Skeletal muscle satellite cell (primary cell): Measurements from ENCODE around the gene PMP22.

Experiments used
- H3K27me3 ChIP-seq: 2 replicates; pipeline ENCODE4 v1.7.0; 2013; ENCODE audit warnings: low read length; ENCODE audit not compliant: control insufficient read depth, insufficient read depth
- H3K36me3 ChIP-seq: 2 replicates; pipeline ENCODE4 v1.7.0; 2013; ENCODE audit warnings: mild to moderate bottlenecking, control low read depth, low read length; ENCODE audit not compliant: insufficient read depth
- H3K4me1 ChIP-seq: 2 replicates; pipeline ENCODE4 v1.7.0; 2013; ENCODE audit warnings: low read length; ENCODE audit not compliant: control insufficient read depth, insufficient read depth
- H3K4me2 ChIP-seq: 2 replicates; pipeline ENCODE4 v1.7.0; 2013; ENCODE audit warnings: mild to moderate bottlenecking, low read length
- H3K4me3 ChIP-seq: 2 replicates; pipeline ENCODE4 v1.7.0; 2013; ENCODE audit warnings: low read length
- H3K9ac ChIP-seq: 2 replicates; pipeline ENCODE4 v1.7.0; 2013; ENCODE audit warnings: mild to moderate bottlenecking, low read depth, low read length, moderate library complexity
- H3K9me3 ChIP-seq: replicated peaks from 2 replicates; pipeline ENCODE4 v1.7.0; 2013; ENCODE audit warnings: mild to moderate bottlenecking, control low read depth, low read length

The PMP22 gene

GRCh38 chr17:15247891-15248529 is 17.1 kb downstream of the PMP22 start:
- Histone ChIP-seq H3K27me3 (no peaks in the 10 kb centered on the region), H3K9ac (no peak overlapping the region), H3K9me3 (no peaks in the 10 kb centered on the region), H3K4me3 (no peak overlapping the region), H3K4me1 (peaks cover 8% of the 10 kb centered on the region), H3K36me3 (peaks cover 42% of the 10 kb centered on the region), H3K4me2 (no peak overlapping the region)

GRCh38 chr17:15245054-15245453 is 20.1 kb downstream of the PMP22 start:
- no peak overlapping the region for H3K4me2 ChIP-seq
- H3K9ac ChIP-seq: no peak overlapping the region
- peaks cover 23% of the 10 kb centered on the region for H3K36me3 ChIP-seq
- no peaks in the 10 kb centered on the region for H3K27me3 ChIP-seq
- H3K4me3 ChIP-seq: no peak overlapping the region
- H3K4me1 ChIP-seq: peaks cover 8% of the 10 kb centered on the region
- H3K9me3 ChIP-seq: no peaks in the 10 kb centered on the region

DNA sequence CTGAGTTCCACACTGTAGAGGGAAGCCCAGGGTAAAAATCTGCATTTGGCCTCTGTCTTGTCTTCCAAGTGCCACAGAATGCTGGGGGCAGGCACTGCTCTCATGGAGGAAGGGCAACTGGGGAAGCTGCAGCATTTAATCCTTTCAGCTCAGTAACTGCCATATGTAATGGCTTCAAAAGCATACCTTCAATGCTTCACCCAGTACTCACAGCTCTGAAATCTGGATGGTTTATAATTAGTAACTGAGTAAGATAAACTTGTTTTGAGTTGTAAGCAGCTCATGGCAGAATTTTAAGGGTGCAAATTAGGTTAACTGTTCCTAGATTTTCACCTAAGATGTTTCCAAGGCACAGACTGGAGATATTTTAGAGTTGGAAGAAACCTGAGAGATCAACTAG is 24.5 kb downstream of the PMP22 start:
- Histone ChIP-seq H3K36me3 (peaks cover 35% of the 10 kb centered on the region), H3K4me1 (peaks cover 3% of the 10 kb centered on the region), H3K4me3 (no peak overlapping the region), H3K9ac (no peak overlapping the region), H3K9me3 (no peaks in the 10 kb centered on the region), H3K27me3 (no peaks in the 10 kb centered on the region), H3K4me2 (no peak overlapping the region)

- peaks cover 37% of the 10 kb centered on the region for H3K36me3 ChIP-seq
- H3K27me3 ChIP-seq: no peaks in the 10 kb centered on the region
Measured at GRCh38 chr17:15239491-15239890, 25.6 kb downstream of the PMP22 start.

DNA sequence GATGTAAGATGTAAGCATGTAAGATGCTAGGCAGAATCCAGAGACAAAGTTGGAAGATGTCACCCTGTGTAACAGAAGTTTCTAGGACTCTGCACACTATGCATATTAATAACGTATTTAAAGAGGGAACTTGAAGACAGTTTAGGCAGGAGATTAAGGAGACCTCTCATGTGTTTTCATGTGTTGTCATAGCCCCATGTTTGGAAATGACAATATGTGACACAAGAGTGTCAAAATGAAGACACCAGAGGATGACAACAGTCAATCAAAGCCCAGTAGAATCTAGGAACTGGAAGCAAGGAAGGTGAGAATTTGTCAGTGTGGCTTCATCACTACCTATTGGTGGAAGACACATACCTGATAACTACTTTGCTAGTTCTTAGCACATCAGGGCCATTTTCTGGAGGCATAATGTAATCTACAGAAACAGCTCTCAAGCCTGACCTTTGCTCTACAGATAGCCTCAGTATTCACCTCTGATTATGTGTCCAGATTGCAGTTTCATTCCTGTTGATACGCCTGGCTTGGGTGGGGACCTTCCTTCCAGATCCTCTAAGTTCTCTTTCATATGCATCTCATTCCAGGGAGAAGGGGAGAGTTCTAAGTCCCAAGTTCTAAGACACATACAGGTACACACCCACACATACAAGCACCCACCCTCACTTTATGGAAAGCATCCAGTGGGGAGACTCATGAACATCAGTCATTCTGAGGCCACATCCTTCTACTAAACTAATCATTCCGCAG is 26.3 kb downstream of the PMP22 start:
- no peak overlapping the region for H3K4me3 ChIP-seq
- H3K9me3 ChIP-seq: no peaks in the 10 kb centered on the region
- no peak overlapping the region for H3K4me2 ChIP-seq
- H3K9ac ChIP-seq: no peak overlapping the region
- no peaks in the 10 kb centered on the region for H3K27me3 ChIP-seq
- no peaks in the 10 kb centered on the region for H3K4me1 ChIP-seq
- H3K36me3 ChIP-seq: peaks cover 43% of the 10 kb centered on the region

More at GRCh38 chr17:15239491-15239890, 25.6 kb downstream of the PMP22 start:
- Histone ChIP-seq H3K4me1 (no peaks in the 10 kb centered on the region), H3K4me2 (no peak overlapping the region), H3K9me3 (no peaks in the 10 kb centered on the region), H3K4me3 (no peak overlapping the region), H3K9ac (no peak overlapping the region)

DNA sequence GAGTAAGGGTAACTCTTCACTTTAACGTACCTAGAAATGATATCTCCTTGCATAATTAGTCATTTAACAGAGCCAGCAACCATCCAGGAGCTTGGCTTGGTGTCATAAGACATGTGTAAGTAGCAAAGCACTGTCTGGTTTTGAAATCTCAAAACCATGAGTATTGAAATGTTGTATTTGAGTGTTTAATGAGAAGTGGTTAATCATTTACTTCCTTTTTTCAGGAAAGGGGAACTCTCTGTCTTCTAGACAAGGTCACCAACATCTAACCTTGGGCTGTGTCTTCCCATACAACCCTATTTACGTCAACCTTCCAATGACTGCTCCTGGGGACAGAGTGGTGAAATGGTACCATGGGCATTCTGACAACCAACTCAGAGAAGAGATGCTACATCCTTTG is 27.1 kb downstream of the PMP22 start:
- Histone ChIP-seq H3K4me2 (no peak overlapping the region), H3K9ac (no peak overlapping the region), H3K27me3 (no peaks in the 10 kb centered on the region), H3K4me1 (peaks cover 5% of the 10 kb centered on the region), H3K4me3 (no peak overlapping the region), H3K36me3 (peaks cover 48% of the 10 kb centered on the region), H3K9me3 (no peaks in the 10 kb centered on the region)

DNA sequence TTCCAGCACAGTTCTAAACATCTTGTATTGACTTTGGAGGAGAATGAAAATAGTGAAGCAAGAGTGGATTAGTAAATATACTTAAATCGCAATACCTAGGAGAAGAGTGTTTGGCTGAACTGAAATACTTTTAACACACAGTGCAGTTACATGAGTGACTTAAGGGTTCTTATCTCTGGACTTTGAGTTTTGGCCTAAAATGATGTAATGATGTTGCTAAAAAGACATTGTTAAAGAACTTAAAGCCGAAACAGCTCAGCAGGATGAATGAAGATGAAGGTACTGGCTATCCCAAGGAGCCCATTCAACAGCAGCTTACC is 28.1 kb downstream of the PMP22 start:
- H3K9ac ChIP-seq: no peak overlapping the region
- H3K4me1 ChIP-seq: peaks cover 12% of the 10 kb centered on the region
- no peaks in the 10 kb centered on the region for H3K27me3 ChIP-seq
- H3K4me2 ChIP-seq: no peak overlapping the region
- H3K4me3 ChIP-seq: no peak overlapping the region
- H3K36me3 ChIP-seq: peaks cover 55% of the 10 kb centered on the region
- no peaks in the 10 kb centered on the region for H3K9me3 ChIP-seq

- peaks cover 12% of the 10 kb centered on the region for H3K4me1 ChIP-seq
- no peaks in the 10 kb centered on the region for H3K9me3 ChIP-seq
- no peak overlapping the region for H3K9ac ChIP-seq
- H3K4me2 ChIP-seq: no peak overlapping the region
- H3K27me3 ChIP-seq: no peaks in the 10 kb centered on the region
- H3K4me3 ChIP-seq: no peak overlapping the region
- peaks cover 61% of the 10 kb centered on the region for H3K36me3 ChIP-seq
Measured at GRCh38 chr17:15236281-15237105, 28.6 kb downstream of the PMP22 start.

- no peak overlapping the region for H3K9ac ChIP-seq
- no peaks in the 10 kb centered on the region for H3K9me3 ChIP-seq
- H3K4me3 ChIP-seq: no peak overlapping the region
- no peaks in the 10 kb centered on the region for H3K27me3 ChIP-seq
- peaks cover 12% of the 10 kb centered on the region for H3K4me1 ChIP-seq
- H3K4me2 ChIP-seq: no peak overlapping the region
- H3K36me3 ChIP-seq: peaks cover 78% of the 10 kb centered on the region
Measured at GRCh38 chr17:15233971-15234370, 31.2 kb downstream of the PMP22 start.

DNA sequence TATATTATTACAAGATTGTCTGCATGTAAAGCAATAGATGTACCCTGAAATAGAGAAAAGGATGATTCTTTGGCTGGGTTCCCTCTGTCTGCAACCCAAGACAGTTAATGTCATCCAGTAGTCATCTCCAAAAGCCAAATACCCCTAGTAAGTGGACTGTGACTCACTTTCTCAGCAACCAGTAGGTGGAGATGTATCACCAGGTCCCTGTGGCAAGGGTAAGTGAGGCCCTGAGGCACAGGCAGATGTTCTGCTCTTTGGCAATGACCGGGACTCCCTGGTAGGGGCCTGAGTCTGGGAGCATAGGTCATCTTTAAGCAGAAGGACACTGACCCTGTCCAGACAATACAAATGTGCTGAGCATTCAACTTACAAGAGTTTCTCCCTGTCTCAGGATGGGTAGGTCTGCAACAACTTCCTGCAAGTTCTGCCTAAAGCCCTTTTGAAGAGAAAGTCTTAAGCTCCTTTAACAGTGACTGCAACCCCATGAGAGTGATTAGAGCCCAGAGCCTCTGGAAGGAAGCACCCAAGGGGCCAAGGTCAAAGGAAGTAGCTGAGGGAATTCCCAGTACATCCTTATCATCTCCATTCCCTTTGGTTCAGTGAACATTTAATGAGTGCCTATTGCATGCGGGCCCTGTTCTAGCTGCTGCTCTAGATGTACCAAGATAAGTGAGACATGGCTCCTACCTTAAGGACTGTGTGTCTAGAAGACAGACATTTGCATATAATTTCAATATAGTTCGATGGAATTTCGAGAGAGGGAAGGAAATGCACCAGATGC is 31.9 kb downstream of the PMP22 start:
- Histone ChIP-seq H3K9ac (no peak overlapping the region), H3K27me3 (no peaks in the 10 kb centered on the region), H3K4me1 (peaks cover 12% of the 10 kb centered on the region), H3K9me3 (no peaks in the 10 kb centered on the region), H3K4me3 (no peak overlapping the region), H3K36me3 (peaks cover 71% of the 10 kb centered on the region), H3K4me2 (no peak overlapping the region)

DNA sequence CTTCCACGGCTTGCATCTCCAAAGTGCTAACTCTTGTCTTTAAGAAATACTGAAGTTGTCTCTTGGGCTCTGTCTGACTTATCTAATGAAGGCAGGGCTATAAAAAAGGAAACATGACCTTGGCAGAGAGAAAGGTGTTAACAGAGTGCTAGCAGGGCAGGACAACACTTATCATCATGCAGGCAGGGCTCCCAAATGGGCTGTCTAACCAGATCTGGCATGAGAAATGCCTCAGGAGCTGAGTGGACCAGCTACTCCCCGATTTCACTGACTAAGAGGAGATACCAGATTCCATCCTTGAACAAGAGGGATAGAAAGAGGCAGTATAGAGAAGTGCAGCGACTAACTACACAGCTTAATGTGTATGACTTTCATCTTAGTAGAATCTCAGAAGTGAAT is 32.6 kb downstream of the PMP22 start:
- peaks cover 64% of the 10 kb centered on the region for H3K36me3 ChIP-seq
- H3K9ac ChIP-seq: no peak overlapping the region
- no peaks in the 10 kb centered on the region for H3K9me3 ChIP-seq
- peaks cover 12% of the 10 kb centered on the region for H3K4me1 ChIP-seq
- H3K4me2 ChIP-seq: no peak overlapping the region
- no peaks in the 10 kb centered on the region for H3K27me3 ChIP-seq
- no peak overlapping the region for H3K4me3 ChIP-seq
